ENCODE results near the gene RBCK1. TPM values are rescaled to one million over a fixed set of nuclear protein-coding genes. Genes with fewer than 3 reads are reported as not detected.

Gene RBCK1
- total and polyA plus RNA-seq, 9 of the 15 experiments (the other 6 are each of a cell fraction or from before 2014, with no cell fraction given): 5.9 to 59.3 (median 26.5) TPM

- in situ Hi-C loops (cut with MboI) (no loop called here), intact Hi-C loops (cut with micrococcal nuclease) (no loop called here)
- ChIA-PET POLR2A (interaction anchor here (0.6 to 1.2 kb wide), 3 partner anchors 15 to 323 kb away, joined by 3 to 6 read pairs (median 6); partner anchors contain the start of gene TRIB3), CTCF (ENCODE audit: low intra/inter-chr PET ratio) (no interaction called here)
- Histone ChIP-seq H3K9me3 (replicated peaks; ENCODE audit: control insufficient read depth, insufficient read depth, low read depth, low read length) (no peaks in the 10 kb centered on the region), H2AFZ (ENCODE audit: low read depth, low read length) (peak overlapping the region; percentile 80), H3K4me1 (replicated peaks in 1 of 2; ENCODE audit: control insufficient read depth in 2 of 2, insufficient read depth in 2 of 2, low read length in 2 of 2) (peaks cover 41 to 51% of the 10 kb centered on the region in 2 experiments; a peak in 4 of 5 replicates), H4K20me1 (replicated peaks; ENCODE audit: control insufficient read depth, insufficient read depth, low read length) (no peaks in the 10 kb centered on the region), H3K9ac (ENCODE audit: insufficient read depth in 1 of 2, low read depth in 2 of 2, low read length in 2 of 2) (peak overlapping the region; percentile 56 to 88; a peak in 2 of 4 replicates), H3K79me2 (ENCODE audit: control insufficient read depth, insufficient read depth, low read length) (no peaks in the 10 kb centered on the region), H3K4me2 (ENCODE audit: insufficient read depth, low read length) (peak overlapping the region; percentile 51), H3K9me1 (ENCODE audit: control insufficient read depth, insufficient read depth, low read length) (no peaks in the 10 kb centered on the region), H3K4me3 (no peak overlapping the region), H3K27ac (ENCODE audit: extremely low read depth, low read depth, low read length) (peak overlapping the region; percentile 84), H3K27me3 (ENCODE audit: control insufficient read depth in 2 of 2, insufficient read depth in 2 of 2, low read length in 2 of 2) (no peaks in the 10 kb centered on the region), H3K36me3 (ENCODE audit: control insufficient read depth, insufficient read depth, low read length) (no peaks in the 10 kb centered on the region)
- WGBS (ENCODE audit: insufficient coverage, low coverage, missing lambda C conversion rate): 16% methylated on average over 6 of the region's 9 CpGs
- FAIRE-seq (peak; percentile 85), ATAC-seq (peak; percentile 62), DNase-seq (ENCODE audit: extremely low read depth in 1 of 4, low spot score in 3 of 4) (peak; percentile 66 to 86 (median 70))
- BruUV-seq (replicated peaks): no TSS peak
- TF ChIP-seq ZFX (CRISPR knock-in tag; IDR thresholded peaks at IDR 0.05): no peak
- TF ChIP-seq FOXA3 (CRISPR knock-in tag; conservative IDR thresholded peaks at IDR 0.05 in 1 of 2, IDR thresholded peaks at IDR 0.05 in 1 of 2): peak in 1 of 2 experiments; percentile 31; a peak in 1 of 4 replicates
- TF ChIP-seq USF1 (CRISPR knock-in tag; IDR thresholded peaks at IDR 0.05): 0 out of 2 replicates have a peak, but pooled peaks have one; percentile 7
- TF ChIP-seq ZNF644 (tag; IDR thresholded peaks at IDR 0.05; ENCODE audit: low read depth): 0 out of 2 replicates have a peak, but pooled peaks have one; percentile 39
- no peak for TF ChIP-seq MAZ (CRISPR knock-in tag; conservative IDR thresholded peaks at IDR 0.05 in 1 of 2, IDR thresholded peaks at IDR 0.05 in 1 of 2)
- no peak for TF ChIP-seq MCM7 (IDR thresholded peaks at IDR 0.05)
- no peak for TF ChIP-seq BMI1 (IDR thresholded peaks at IDR 0.05; ENCODE audit: low read length)
- TF ChIP-seq MGA (IDR thresholded peaks at IDR 0.05): peak; percentile 36; the same call in 1 of the 2 replicates
These were observed 42.9 kb upstream of the RBCK1 start for GRCh38 chr20:364905-365794.
